AG09309 (cell line): ENCODE data around the gene KCNMB1.

Source experiments
- DNase-seq: peaks from one replicate; pipeline ENCODE4 v3.0.0-alpha.2; 2010; ENCODE audit warnings: low read depth
- H3K4me3 ChIP-seq: 2 replicates; pipeline ENCODE4 v1.5.1; 2011; ENCODE audit warnings: mild to moderate bottlenecking, low read depth, low read length, moderate library complexity; ENCODE audit not compliant: control insufficient read depth
- CTCF ChIP-seq: IDR thresholded peaks from 2 replicates; pipeline ENCODE4 v1.5.1; 2011; ENCODE audit warnings: mild to moderate bottlenecking, low read depth, low read length, inconsistent platforms; ENCODE audit not compliant: insufficient read depth, control insufficient read depth; ENCODE audit errors: missing control alignments

Gene KCNMB1

GRCh38 chr5:170431571-170431970, 42.4 kb upstream of the KCNMB1 start:
- DNase-seq: no peak
- no peak for TF ChIP-seq CTCF
- H3K4me3 ChIP-seq: no peak overlapping the region

GRCh38 chr5:170430866-170431437, 41.8 kb upstream of the KCNMB1 start:
- DNase-seq: peak; percentile 25
- no peak overlapping the region for H3K4me3 ChIP-seq
- no peak for TF ChIP-seq CTCF

- no peak for TF ChIP-seq CTCF
- no peak for DNase-seq
- no peak overlapping the region for H3K4me3 ChIP-seq
Observed at GRCh38 chr5:170430256-170430655, 41.1 kb upstream of the KCNMB1 start.

GRCh38 chr5:170429014-170429413, 39.8 kb upstream of the KCNMB1 start:
- TF ChIP-seq CTCF: peak; percentile 20
- DNase-seq: no peak
- no peak overlapping the region for H3K4me3 ChIP-seq

GRCh38 chr5:170427672-170428236, 38.6 kb upstream of the KCNMB1 start:
- no peak overlapping the region for H3K4me3 ChIP-seq
- DNase-seq: no peak
- no peak for TF ChIP-seq CTCF

GRCh38 chr5:170426786-170427185, 37.6 kb upstream of the KCNMB1 start:
- no peak overlapping the region for H3K4me3 ChIP-seq
- no peak for TF ChIP-seq CTCF
- DNase-seq: no peak
